Measurements from ENCODE around the gene ILK.

ILK gene

DNA sequence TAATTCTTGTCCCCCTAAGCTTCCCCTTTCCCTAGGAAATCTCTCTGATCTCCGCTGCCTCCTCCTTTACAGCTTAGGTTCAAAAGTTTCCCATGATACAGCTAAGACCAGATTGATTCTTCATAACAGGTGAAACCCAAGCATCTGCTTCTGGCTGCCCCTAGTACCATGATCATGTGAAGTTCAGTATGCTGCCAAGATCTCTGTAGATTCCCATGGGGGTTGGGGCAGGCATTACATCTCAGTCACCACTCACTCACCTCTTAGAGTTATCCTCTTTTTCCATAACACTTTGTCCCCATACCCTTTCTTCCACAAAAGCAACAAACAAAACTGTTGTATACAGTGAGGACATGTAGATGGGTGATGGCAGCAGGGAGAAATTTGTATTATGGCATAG lies 44.2 kb upstream of the ILK start:
- Histone ChIP-seq H3K9me3 (no peaks in the 10 kb centered on the region), H3K36me3 (no peaks in the 10 kb centered on the region), H3K4me3 (ENCODE audit: low read depth, low read length) (no peak overlapping the region), H3K27me3 (no peaks in the 10 kb centered on the region), H3K4me1 (no peaks in the 10 kb centered on the region)
- no peak for DNase-seq
- no peak for TF ChIP-seq CTCF (IDR thresholded peaks at IDR 0.05; ENCODE audit: low read depth, low read length)

DNA sequence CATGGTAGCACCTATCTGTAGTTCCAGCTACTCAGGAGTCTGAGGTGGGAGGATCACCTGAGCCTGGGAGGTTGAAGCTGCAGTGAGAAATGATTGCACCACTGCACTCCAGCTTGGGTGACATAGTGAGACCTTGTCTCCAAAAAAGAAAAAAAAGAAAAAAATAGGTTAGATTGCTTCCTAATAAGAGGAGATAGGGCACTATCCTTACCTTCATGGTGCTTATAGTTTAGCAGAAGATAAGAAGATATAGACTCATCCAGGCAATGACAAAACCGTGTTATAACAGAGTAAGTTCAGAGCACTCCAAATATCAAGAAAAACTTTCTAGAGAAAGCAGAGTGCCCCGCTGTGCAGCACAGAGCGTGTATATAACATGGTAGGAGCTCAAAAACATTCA lies 42.3 kb upstream of the ILK start:
- no peak for DNase-seq
- Histone ChIP-seq H3K36me3 (no peaks in the 10 kb centered on the region), H3K9me3 (no peaks in the 10 kb centered on the region), H3K27me3 (no peaks in the 10 kb centered on the region), H3K4me3 (ENCODE audit: low read depth, low read length) (no peak overlapping the region), H3K4me1 (no peaks in the 10 kb centered on the region)
- no peak for TF ChIP-seq CTCF (IDR thresholded peaks at IDR 0.05; ENCODE audit: low read depth, low read length)

DNA sequence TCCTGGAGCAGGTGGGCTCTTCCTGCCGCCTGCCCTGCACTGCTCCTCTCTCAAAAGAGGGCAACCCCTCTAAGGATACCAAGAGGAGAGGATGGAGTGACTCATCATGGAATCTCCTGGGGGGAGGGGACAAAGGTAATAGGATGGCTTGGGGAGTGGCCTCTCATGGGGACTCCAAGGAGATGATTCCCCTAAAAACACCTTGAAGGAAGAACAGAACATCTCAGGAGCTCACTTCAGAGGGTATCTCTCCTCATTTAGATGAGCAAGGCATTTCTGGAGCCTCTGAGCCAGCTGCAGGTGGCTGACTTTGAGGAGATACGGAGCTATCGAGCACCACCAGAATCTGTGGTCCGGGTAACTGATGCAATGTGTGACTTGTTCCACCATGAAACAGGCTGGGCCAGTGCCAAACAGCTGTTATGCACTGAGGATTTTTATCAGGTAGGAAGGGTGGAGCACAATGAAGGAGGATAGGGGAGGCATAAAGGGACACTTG lies 40.4 kb upstream of the ILK start:
- no peak for TF ChIP-seq CTCF (IDR thresholded peaks at IDR 0.05; ENCODE audit: low read depth, low read length)
- DNase-seq = no peak

DNA sequence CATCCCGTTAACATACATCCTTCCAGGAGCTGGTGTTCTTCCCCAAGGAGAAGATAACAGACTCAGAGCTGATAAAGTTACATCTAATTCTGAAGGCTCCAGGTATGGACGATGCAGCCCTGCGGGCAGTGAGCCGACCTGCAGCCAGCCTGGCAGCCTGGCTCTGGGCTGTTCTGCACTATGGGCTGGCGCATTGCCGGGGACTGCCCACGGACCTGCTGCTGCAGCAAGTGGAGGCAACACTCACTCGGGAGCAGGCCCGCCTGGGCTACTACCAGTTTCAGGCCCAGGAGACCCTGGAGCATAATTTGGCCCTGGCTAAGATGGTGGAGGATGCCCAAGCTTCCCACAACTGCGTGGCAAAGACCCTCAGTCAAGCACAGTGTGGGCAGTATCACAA lies 39.9 kb upstream of the ILK start:
- H3K9me3 ChIP-seq = no peaks in the 10 kb centered on the region
- TF ChIP-seq CTCF (IDR thresholded peaks at IDR 0.05; ENCODE audit: low read depth, low read length) = no peak
- H3K4me3 ChIP-seq (ENCODE audit: low read depth, low read length) = no peak overlapping the region
- DNase-seq = peak; percentile 50
- no peaks in the 10 kb centered on the region for H3K27me3 ChIP-seq
- H3K36me3 ChIP-seq = no peaks in the 10 kb centered on the region
- H3K4me1 ChIP-seq = peaks cover 3% of the 10 kb centered on the region; the same call in 1 of the 2 replicates

More for the DNA sequence above, 40.4 kb upstream of the ILK start:
- Histone ChIP-seq H3K36me3 (no peaks in the 10 kb centered on the region), H3K27me3 (no peaks in the 10 kb centered on the region), H3K4me3 (ENCODE audit: low read depth, low read length) (no peak overlapping the region), H3K9me3 (no peaks in the 10 kb centered on the region), H3K4me1 (peaks cover under 1% of the 10 kb centered on the region; the same call in 1 of the 2 replicates)

GRCh38 chr11:6565325-6565724 lies 38.2 kb upstream of the ILK start:
- no peak for TF ChIP-seq CTCF (IDR thresholded peaks at IDR 0.05; ENCODE audit: low read depth, low read length)
- Histone ChIP-seq H3K4me3 (ENCODE audit: low read depth, low read length) (no peak overlapping the region), H3K4me1 (peaks cover 3% of the 10 kb centered on the region; the same call in 1 of the 2 replicates), H3K36me3 (no peaks in the 10 kb centered on the region), H3K9me3 (no peaks in the 10 kb centered on the region), H3K27me3 (no peaks in the 10 kb centered on the region)
- no peak for DNase-seq

GRCh38 chr11:6565988-6566703 lies 37.4 kb upstream of the ILK start:
- no peak for TF ChIP-seq CTCF (IDR thresholded peaks at IDR 0.05; ENCODE audit: low read depth, low read length)
- no peaks in the 10 kb centered on the region for H3K9me3 ChIP-seq
- H3K36me3 ChIP-seq = no peaks in the 10 kb centered on the region
- no peak for DNase-seq
- H3K27me3 ChIP-seq = no peaks in the 10 kb centered on the region
- H3K4me3 ChIP-seq (ENCODE audit: low read depth, low read length) = no peak overlapping the region
- H3K4me1 ChIP-seq = peaks cover 3% of the 10 kb centered on the region; the same call in 1 of the 2 replicates
